ENCODE data around the gene EXOC4.

Gene EXOC4

GRCh38 chr7:133344275-133344674, 91.4 kb downstream of the EXOC4 start:
- Histone ChIP-seq H3K4me3 (ENCODE audit: low read depth, low read length) (no peak overlapping the region), H3K9me3 (ENCODE audit: control insufficient read depth, insufficient read depth, low read depth, low read length) (peaks cover 16% of the 10 kb centered on the region; the same call in 1 of the 2 replicates), H3K4me1 (ENCODE audit: control insufficient read depth, insufficient read depth, low read length) (peaks cover 17% of the 10 kb centered on the region), H3K27ac (ENCODE audit: low read depth, low read length) (no peak overlapping the region), H3K9ac (ENCODE audit: low read length) (no peak overlapping the region), H3K27me3 (ENCODE audit: control insufficient read depth, insufficient read depth, low read length) (no peaks in the 10 kb centered on the region), H3K36me3 (ENCODE audit: control insufficient read depth, insufficient read depth, low read length) (no peaks in the 10 kb centered on the region)

- Histone ChIP-seq H3K27ac (ENCODE audit: low read depth, low read length) (no peak overlapping the region), H3K4me3 (ENCODE audit: low read depth, low read length) (no peak overlapping the region), H3K9ac (ENCODE audit: low read length) (no peak overlapping the region), H3K27me3 (ENCODE audit: control insufficient read depth, insufficient read depth, low read length) (no peaks in the 10 kb centered on the region), H3K9me3 (ENCODE audit: control insufficient read depth, insufficient read depth, low read depth, low read length) (peaks cover 5% of the 10 kb centered on the region; the same call in 1 of the 2 replicates), H3K4me1 (ENCODE audit: control insufficient read depth, insufficient read depth, low read length) (peaks cover 17% of the 10 kb centered on the region), H3K36me3 (ENCODE audit: control insufficient read depth, insufficient read depth, low read length) (no peaks in the 10 kb centered on the region)
Measured at GRCh38 chr7:133345690-133346421, 93.0 kb downstream of the EXOC4 start.

GRCh38 chr7:133348250-133348649, 95.4 kb downstream of the EXOC4 start:
- Histone ChIP-seq H3K36me3 (ENCODE audit: control insufficient read depth, insufficient read depth, low read length) (no peaks in the 10 kb centered on the region), H3K9me3 (ENCODE audit: control insufficient read depth, insufficient read depth, low read depth, low read length) (peaks cover 9% of the 10 kb centered on the region), H3K4me1 (ENCODE audit: control insufficient read depth, insufficient read depth, low read length) (peaks cover 17% of the 10 kb centered on the region), H3K27ac (ENCODE audit: low read depth, low read length) (no peak overlapping the region), H3K9ac (ENCODE audit: low read length) (no peak overlapping the region), H3K27me3 (ENCODE audit: control insufficient read depth, insufficient read depth, low read length) (no peaks in the 10 kb centered on the region), H3K4me3 (ENCODE audit: low read depth, low read length) (no peak overlapping the region)

GRCh38 chr7:133349101-133349500, 96.2 kb downstream of the EXOC4 start:
- Histone ChIP-seq H3K27ac (ENCODE audit: low read depth, low read length) (no peak overlapping the region), H3K9ac (ENCODE audit: low read length) (no peak overlapping the region), H3K36me3 (ENCODE audit: control insufficient read depth, insufficient read depth, low read length) (no peaks in the 10 kb centered on the region), H3K27me3 (ENCODE audit: control insufficient read depth, insufficient read depth, low read length) (no peaks in the 10 kb centered on the region), H3K9me3 (ENCODE audit: control insufficient read depth, insufficient read depth, low read depth, low read length) (peaks cover 11% of the 10 kb centered on the region), H3K4me3 (ENCODE audit: low read depth, low read length) (no peak overlapping the region), H3K4me1 (ENCODE audit: control insufficient read depth, insufficient read depth, low read length) (peaks cover 18% of the 10 kb centered on the region)

- no peaks in the 10 kb centered on the region for H3K36me3 ChIP-seq (ENCODE audit: control insufficient read depth, insufficient read depth, low read length)
- H3K9ac ChIP-seq (ENCODE audit: low read length) = no peak overlapping the region
- peaks cover 11% of the 10 kb centered on the region for H3K9me3 ChIP-seq (ENCODE audit: control insufficient read depth, insufficient read depth, low read depth, low read length)
- H3K27me3 ChIP-seq (ENCODE audit: control insufficient read depth, insufficient read depth, low read length) = no peaks in the 10 kb centered on the region
- H3K4me3 ChIP-seq (ENCODE audit: low read depth, low read length) = no peak overlapping the region
- H3K4me1 ChIP-seq (ENCODE audit: control insufficient read depth, insufficient read depth, low read length) = peaks cover 16% of the 10 kb centered on the region
- no peak overlapping the region for H3K27ac ChIP-seq (ENCODE audit: low read depth, low read length)
Measured at GRCh38 chr7:133352430-133352829, 99.6 kb downstream of the EXOC4 start.

- H3K27ac ChIP-seq (ENCODE audit: low read depth, low read length) = no peak overlapping the region
- no peaks in the 10 kb centered on the region for H3K36me3 ChIP-seq (ENCODE audit: control insufficient read depth, insufficient read depth, low read length)
- H3K4me3 ChIP-seq (ENCODE audit: low read depth, low read length) = no peak overlapping the region
- peaks cover 11% of the 10 kb centered on the region for H3K9me3 ChIP-seq (ENCODE audit: control insufficient read depth, insufficient read depth, low read depth, low read length)
- no peak overlapping the region for H3K9ac ChIP-seq (ENCODE audit: low read length)
- no peaks in the 10 kb centered on the region for H3K27me3 ChIP-seq (ENCODE audit: control insufficient read depth, insufficient read depth, low read length)
- H3K4me1 ChIP-seq (ENCODE audit: control insufficient read depth, insufficient read depth, low read length) = peaks cover 20% of the 10 kb centered on the region
Measured at GRCh38 chr7:133353775-133354174, 100.9 kb downstream of the EXOC4 start.

GRCh38 chr7:133354546-133355324, 101.9 kb downstream of the EXOC4 start:
- H3K27me3 ChIP-seq (ENCODE audit: control insufficient read depth, insufficient read depth, low read length) = no peaks in the 10 kb centered on the region
- peak overlapping the region; percentile 27 for H3K27ac ChIP-seq (ENCODE audit: low read depth, low read length)
- H3K36me3 ChIP-seq (ENCODE audit: control insufficient read depth, insufficient read depth, low read length) = no peaks in the 10 kb centered on the region
- peaks cover 11% of the 10 kb centered on the region for H3K9me3 ChIP-seq (ENCODE audit: control insufficient read depth, insufficient read depth, low read depth, low read length)
- H3K9ac ChIP-seq (ENCODE audit: low read length) = no peak overlapping the region
- H3K4me1 ChIP-seq (ENCODE audit: control insufficient read depth, insufficient read depth, low read length) = peaks cover 25% of the 10 kb centered on the region
- no peak overlapping the region for H3K4me3 ChIP-seq (ENCODE audit: low read depth, low read length)

- Histone ChIP-seq H3K9me3 (ENCODE audit: control insufficient read depth, insufficient read depth, low read depth, low read length) (peaks cover 11% of the 10 kb centered on the region), H3K4me1 (ENCODE audit: control insufficient read depth, insufficient read depth, low read length) (peaks cover 27% of the 10 kb centered on the region), H3K4me3 (ENCODE audit: low read depth, low read length) (no peak overlapping the region), H3K27ac (ENCODE audit: low read depth, low read length) (0 out of 2 replicates have a peak overlapping the region, but pooled peaks have one; percentile 37), H3K27me3 (ENCODE audit: control insufficient read depth, insufficient read depth, low read length) (no peaks in the 10 kb centered on the region), H3K9ac (ENCODE audit: low read length) (no peak overlapping the region), H3K36me3 (ENCODE audit: control insufficient read depth, insufficient read depth, low read length) (no peaks in the 10 kb centered on the region)
Measured at GRCh38 chr7:133355325-133355708, 102.4 kb downstream of the EXOC4 start.

GRCh38 chr7:133355822-133356221, 102.9 kb downstream of the EXOC4 start:
- H3K4me3 ChIP-seq (ENCODE audit: low read depth, low read length) = no peak overlapping the region
- no peak overlapping the region for H3K27ac ChIP-seq (ENCODE audit: low read depth, low read length)
- H3K36me3 ChIP-seq (ENCODE audit: control insufficient read depth, insufficient read depth, low read length) = no peaks in the 10 kb centered on the region

GRCh38 chr7:133358708-133359107, 105.8 kb downstream of the EXOC4 start:
- Histone ChIP-seq H3K9me3 (ENCODE audit: control insufficient read depth, insufficient read depth, low read depth, low read length) (no peaks in the 10 kb centered on the region; the same call in 1 of the 2 replicates), H3K4me1 (ENCODE audit: control insufficient read depth, insufficient read depth, low read length) (peaks cover 30% of the 10 kb centered on the region), H3K36me3 (ENCODE audit: control insufficient read depth, insufficient read depth, low read length) (no peaks in the 10 kb centered on the region), H3K9ac (ENCODE audit: low read length) (no peak overlapping the region), H3K27ac (ENCODE audit: low read depth, low read length) (no peak overlapping the region), H3K27me3 (ENCODE audit: control insufficient read depth, insufficient read depth, low read length) (no peaks in the 10 kb centered on the region), H3K4me3 (ENCODE audit: low read depth, low read length) (no peak overlapping the region)

More at GRCh38 chr7:133355822-133356221, 102.9 kb downstream of the EXOC4 start:
- Histone ChIP-seq H3K9me3 (ENCODE audit: control insufficient read depth, insufficient read depth, low read depth, low read length) (peaks cover 11% of the 10 kb centered on the region), H3K9ac (ENCODE audit: low read length) (no peak overlapping the region), H3K4me1 (ENCODE audit: control insufficient read depth, insufficient read depth, low read length) (peaks cover 30% of the 10 kb centered on the region), H3K27me3 (ENCODE audit: control insufficient read depth, insufficient read depth, low read length) (no peaks in the 10 kb centered on the region)

- H3K36me3 ChIP-seq (ENCODE audit: control insufficient read depth, insufficient read depth, low read length) = no peaks in the 10 kb centered on the region
- no peaks in the 10 kb centered on the region for H3K27me3 ChIP-seq (ENCODE audit: control insufficient read depth, insufficient read depth, low read length)
- H3K9me3 ChIP-seq (ENCODE audit: control insufficient read depth, insufficient read depth, low read depth, low read length) = no peaks in the 10 kb centered on the region; the same call in 1 of the 2 replicates
- no peak overlapping the region for H3K27ac ChIP-seq (ENCODE audit: low read depth, low read length)
- no peak overlapping the region for H3K4me3 ChIP-seq (ENCODE audit: low read depth, low read length)
- H3K4me1 ChIP-seq (ENCODE audit: control insufficient read depth, insufficient read depth, low read length) = peaks cover 25% of the 10 kb centered on the region
- no peak overlapping the region for H3K9ac ChIP-seq (ENCODE audit: low read length)
Measured at GRCh38 chr7:133359449-133359848, 106.6 kb downstream of the EXOC4 start.

Data from HUES6 (cell line).